HFF-Myc (cell line): ENCODE data around the gene DLG2.
"Not testable (repeated sequence)": the region's sequence is repeated elsewhere in the genome, so short reads cannot be mapped to it uniquely, and the experiment has no call there.

Experiments
- DNase-seq: peaks from one replicate; pipeline ENCODE4 v3.0.0-alpha.2; 2011; ENCODE audit warnings: low read depth; ENCODE audit errors: extremely low read depth
- H3K4me3 ChIP-seq: replicated peaks from 2 replicates; pipeline ENCODE4 v1.5.1; 2011; ENCODE audit warnings: low read depth, mild to moderate bottlenecking, control low read depth, low read length
- CTCF ChIP-seq: IDR thresholded peaks from 2 replicates; pipeline ENCODE4 v1.5.1; 2012; ENCODE audit warnings: mild to moderate bottlenecking, low read depth, low read length, control low read depth; ENCODE audit errors: missing control alignments

The DLG2 gene

GRCh38 chr11:85627332-85627997 lies at the start of gene DLG2:
Gene DLG2 (minus strand): TSS chr11:85627344.
- no peak for DNase-seq
- peak within 1 kb of the TSS; percentile 89 for H3K4me3 ChIP-seq
- no peak for TF ChIP-seq CTCF

DNA sequence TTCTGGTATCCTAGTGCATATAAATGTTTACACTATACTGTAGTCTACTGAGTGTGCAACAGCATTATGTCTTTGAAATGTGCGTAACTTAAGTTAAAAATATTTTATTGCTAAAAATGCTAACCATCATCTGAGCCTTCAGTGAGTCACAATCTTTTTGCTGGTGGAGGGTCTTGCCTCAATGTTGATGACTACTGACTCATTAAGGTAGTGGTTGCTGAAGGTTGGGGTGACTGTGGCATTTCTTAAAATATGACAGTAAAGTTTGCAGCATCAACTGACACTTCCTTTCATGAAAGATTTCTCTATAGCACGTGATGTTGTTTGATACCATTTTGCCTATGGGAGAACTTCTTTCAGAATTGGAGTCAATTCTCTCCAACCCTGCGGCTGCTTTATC lies 46.2 kb upstream of the DLG2 start:
- H3K4me3 ChIP-seq: no peak overlapping the region
- no peak for DNase-seq
- no peak for TF ChIP-seq CTCF

- DNase-seq: no peak
- no peak for TF ChIP-seq CTCF
- H3K4me3 ChIP-seq: no peak overlapping the region
These were observed 45.2 kb upstream of the DLG2 start for GRCh38 chr11:85672105-85672902.

DNA sequence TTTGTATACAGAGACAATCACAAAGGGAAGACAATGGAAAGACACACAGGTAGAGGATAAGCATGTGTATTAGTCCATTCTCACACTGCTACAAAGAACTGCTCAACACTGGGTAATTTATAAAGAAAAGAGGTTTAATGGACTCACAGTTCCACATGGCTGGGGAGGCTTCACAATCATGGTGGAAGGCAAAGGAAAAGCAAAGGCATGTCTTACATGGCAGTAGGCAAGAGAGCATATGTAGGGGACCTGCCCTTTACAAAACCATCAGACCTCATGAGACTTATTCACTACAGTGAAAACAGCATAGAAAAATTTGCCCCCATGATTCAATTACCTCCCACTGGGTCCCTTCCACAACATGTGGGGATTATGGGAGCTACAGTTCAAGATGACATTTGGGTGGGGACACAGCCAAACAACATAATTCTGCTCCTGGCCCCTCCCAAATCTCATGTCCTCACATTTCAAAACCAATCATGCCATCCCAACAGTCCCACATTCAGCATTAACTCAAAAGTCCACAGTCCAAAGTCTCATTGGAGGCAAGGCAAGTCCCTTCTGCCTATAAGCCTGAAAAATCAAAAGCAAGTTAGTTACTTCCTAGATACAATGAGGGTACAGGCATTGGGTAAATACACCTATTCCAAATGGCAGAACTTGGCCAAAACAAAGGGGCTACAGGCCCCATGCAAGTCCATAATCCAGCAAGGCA lies 44.0 kb upstream of the DLG2 start:
- H3K4me3 ChIP-seq, DNase-seq: not testable (repeated sequence)

DNA sequence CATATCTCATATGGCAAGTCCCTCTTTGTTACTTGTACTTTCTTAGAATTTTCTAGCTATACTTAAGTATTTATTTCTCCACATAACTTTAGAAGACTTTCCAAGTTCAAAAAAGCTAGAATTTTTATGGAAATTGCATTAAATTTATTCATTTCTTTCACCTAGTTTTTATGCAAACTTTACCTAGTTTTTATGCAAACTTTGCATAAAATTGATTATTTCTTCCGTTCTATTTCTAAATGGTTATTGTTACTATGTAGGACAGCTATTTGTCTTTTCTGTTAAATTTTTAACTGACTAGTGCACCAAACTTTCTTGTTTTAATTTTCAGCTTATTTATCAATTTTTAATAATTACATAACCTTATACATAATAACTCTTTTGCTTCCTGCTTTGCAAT lies 41.0 kb upstream of the DLG2 start:
- no peak for DNase-seq
- no peak overlapping the region for H3K4me3 ChIP-seq

DNA sequence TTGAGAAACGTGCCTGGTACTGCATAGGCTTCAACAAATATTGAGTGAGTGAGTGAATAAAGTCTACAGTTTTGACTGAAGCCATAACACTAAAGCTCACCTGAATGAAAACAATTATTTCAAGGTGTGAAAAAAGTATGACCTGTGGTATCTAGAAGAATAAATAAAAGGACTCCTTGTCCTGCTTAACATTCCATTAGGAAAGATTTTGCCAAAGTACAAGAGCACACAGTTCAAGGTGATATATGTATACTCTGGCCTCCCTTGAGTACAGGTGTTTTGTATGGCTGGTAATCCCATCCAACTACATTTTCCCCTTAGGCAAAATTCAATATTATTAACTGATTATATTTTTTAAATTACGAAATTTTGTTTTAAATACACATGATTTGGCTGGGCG lies 39.5 kb upstream of the DLG2 start:
- H3K4me3 ChIP-seq: no peak overlapping the region
- TF ChIP-seq CTCF: no peak
- no peak for DNase-seq

More for the DNA sequence above, 41.0 kb upstream of the DLG2 start:
- no peak for TF ChIP-seq CTCF

GRCh38 chr11:85665733-85666132 lies 38.6 kb upstream of the DLG2 start:
- TF ChIP-seq CTCF: no peak
- H3K4me3 ChIP-seq: no peak overlapping the region
- DNase-seq: no peak
